ENCODE measurements around the gene KBTBD13.

DNA sequence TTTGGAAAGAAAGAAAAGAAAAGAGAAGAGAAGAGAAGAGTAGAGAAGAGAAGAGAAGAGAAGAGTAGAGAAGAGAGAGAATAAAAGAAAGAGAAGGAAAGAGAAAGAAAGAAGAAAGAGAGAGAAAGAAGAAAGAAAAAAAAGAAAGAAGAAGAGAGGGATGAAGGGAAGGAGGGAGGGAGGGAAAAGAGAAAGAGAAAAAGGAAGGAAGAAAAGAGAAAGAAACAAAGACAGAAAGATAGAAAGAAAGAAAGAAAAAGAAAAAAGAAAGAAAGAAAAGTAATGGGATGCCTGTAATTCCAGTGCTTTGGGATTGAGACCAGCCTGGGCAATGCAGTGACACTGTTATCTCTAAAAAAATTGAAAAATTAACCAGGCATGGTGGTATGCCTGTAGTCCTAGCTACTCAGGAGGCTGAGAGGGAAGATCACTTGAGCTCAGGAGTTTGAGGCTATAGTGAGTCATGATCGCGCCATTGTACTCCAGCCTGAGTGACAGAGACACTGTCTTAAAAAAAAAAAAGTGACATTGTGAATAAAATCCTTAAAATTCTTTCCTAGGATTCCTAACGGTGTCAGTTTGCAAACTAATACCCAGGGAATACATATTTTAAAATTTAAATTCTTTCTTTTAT lies 10.4 kb upstream of the KBTBD13 start:
- TF ChIP-seq POLR2A (IDR thresholded peaks at IDR 0.05; ENCODE audit: low read depth, low read length): no peak
- no peak for TF ChIP-seq SPI1 (IDR thresholded peaks at IDR 0.05; ENCODE audit: low read depth, low read length)
- no peak for TF ChIP-seq TAF1 (IDR thresholded peaks at IDR 0.05; ENCODE audit: low read depth, low read length)
- no peak for TF ChIP-seq POLR2AphosphoS5 (IDR thresholded peaks at IDR 0.05; ENCODE audit: low read depth, low read length)

All from GM12891 (cell line).